Fibroblast of the aortic adventitia (primary cell): Measurements from ENCODE around the gene CACNA1I. TPM values are rescaled to one million over a fixed set of nuclear protein-coding genes. Genes with fewer than 3 reads are reported as not detected.

ENCODE experiments used
- DNase-seq: peaks from one replicate; pipeline ENCODE4 v3.0.0-alpha.2; 2010; ENCODE audit warnings: low read depth
- H3K4me3 ChIP-seq: 2 replicates; pipeline ENCODE4 v1.5.1; 2011; ENCODE audit warnings: low read depth, mild to moderate bottlenecking, control low read depth, low read length, moderate library complexity
- CTCF ChIP-seq: IDR thresholded peaks from 2 replicates; pipeline ENCODE4 v1.5.1; 2011; ENCODE audit warnings: mild to moderate bottlenecking, low read length, control low read depth, inconsistent platforms; ENCODE audit not compliant: insufficient read depth
- total RNA-seq: library from RNA; depleted of rRNA; stranded (reverse); fragments of >200 nt; gene quantifications from 2 replicates; pipeline ENCODE4 v1.2.3, GENCODE V29; 2012; ENCODE audit warnings: low replicate concordance

CACNA1I gene
- total RNA-seq, 1 donor, result under 0.01 TPM

GRCh38 chr22:39610766-39611165 is 40.2 kb downstream of the CACNA1I start:
- no peak for DNase-seq
- no peak overlapping the region for H3K4me3 ChIP-seq
- TF ChIP-seq CTCF, result no peak

DNA sequence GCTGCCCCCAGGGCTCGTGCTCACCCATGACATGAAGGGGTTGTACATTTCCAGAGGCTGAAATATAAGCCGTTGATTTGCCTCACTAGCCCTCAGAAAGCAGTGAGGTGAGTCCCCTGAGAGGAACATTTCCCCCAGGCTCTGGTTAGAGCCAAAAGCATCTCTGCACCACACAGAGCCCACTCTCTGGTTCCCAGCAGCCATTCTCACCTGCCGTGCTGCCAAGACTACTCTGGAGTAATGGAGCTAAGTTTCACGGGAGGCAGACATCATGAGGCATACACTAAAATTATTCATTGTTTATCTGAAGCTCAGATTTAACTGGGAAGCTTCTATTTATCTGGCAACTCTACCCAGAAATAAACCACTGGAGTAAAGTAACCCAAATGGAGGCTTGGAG is 40.8 kb downstream of the CACNA1I start:
- H3K4me3 ChIP-seq, result no peak overlapping the region
- DNase-seq, result no peak
- no peak for TF ChIP-seq CTCF

DNA sequence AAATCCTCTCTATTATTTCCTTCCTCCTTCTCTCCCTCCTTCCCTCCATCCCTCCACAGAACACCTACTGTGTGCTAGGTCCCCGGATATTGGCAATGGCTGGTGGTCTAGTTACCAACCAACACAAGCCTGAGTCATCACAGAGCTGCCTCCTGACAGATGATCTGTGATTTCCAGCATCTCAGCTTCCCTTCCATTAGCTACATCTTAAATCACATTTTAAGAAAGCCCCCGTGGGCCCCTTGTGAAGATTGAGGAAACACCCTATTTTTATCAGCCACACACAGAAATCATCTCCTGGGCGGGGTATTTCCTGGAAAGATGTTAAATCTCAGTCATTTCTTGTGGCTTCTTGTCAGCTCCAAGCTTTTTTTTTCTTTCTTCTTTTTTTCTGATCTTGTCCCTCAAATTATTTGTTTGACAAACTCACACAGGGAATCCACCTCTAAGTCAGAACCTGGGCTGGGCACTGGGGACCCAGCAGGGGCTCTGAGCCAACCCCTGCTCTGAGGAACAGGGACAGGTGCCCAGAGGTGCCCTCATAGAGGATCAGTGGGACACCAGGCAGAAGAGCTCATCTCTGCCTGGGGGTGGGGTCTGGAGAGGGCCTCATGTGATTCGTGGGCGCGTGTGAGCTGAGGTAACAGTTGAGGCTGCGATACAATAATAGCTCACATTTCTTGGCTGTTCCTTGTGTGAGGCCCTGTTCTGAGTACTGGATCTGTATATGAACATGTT is 42.4 kb downstream of the CACNA1I start:
- no peak overlapping the region for H3K4me3 ChIP-seq
- no peak for DNase-seq
- TF ChIP-seq CTCF, result no peak

DNA sequence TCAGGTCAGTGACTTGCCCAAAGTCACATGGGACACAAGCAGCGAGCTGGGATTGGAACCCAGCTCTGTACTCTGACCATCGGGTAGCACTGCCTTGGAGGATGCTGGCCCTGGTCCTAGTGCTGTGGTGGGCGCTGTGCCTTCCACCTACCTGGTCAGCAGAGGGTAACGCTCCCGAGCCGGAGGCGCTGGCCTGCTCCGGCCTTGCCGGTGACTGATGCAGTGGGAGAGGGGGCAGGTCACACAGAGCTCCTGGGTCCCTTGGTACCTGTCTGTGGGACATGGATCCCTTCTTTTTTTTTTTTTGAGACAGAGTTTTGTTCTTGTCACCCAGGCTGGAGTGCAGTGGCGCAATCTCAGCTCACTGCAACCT is 43.0 kb downstream of the CACNA1I start:
- no peak for TF ChIP-seq CTCF
- no peak overlapping the region for H3K4me3 ChIP-seq
- no peak for DNase-seq

DNA sequence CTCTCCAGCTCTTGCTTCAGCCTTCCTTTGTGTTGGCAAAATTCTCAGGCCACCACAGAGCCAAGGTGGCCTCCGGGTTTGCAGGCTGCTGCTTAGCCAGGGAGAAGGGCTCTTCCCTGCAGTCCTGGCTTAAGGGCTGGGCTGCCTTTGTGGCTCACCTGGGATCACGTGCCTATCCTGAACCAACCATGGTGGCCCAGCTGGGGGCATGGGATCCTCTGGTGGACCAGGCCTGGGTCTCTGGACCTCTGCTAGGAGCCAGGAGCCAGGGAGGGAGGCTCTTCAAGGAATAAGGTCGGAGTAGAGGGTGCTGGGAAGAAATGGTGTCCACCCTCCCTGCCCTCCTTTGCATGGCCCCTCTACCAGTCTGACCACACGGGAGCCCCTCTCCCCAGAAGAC is 43.9 kb downstream of the CACNA1I start:
- TF ChIP-seq CTCF, result no peak
- no peak for DNase-seq
- H3K4me3 ChIP-seq, result no peak overlapping the region

DNA sequence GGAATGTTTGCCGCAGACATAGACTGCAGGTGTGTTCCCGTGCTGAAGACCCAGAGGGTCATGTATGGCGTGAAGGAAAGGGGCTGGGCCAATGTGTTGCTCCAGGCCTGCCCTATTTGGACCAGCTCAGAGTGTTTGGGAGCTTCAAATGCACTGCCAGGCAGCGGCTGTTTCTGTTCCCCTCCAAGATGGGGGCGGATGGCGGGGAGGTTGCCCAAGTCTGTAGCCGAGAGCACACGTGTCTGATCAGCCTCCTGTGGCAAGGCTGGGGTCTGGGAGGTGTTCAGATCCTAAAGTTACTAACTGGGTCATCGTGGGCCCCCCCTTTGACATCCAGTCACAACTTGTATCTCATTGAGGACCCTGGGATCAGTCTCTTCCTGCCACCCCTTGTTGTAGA is 45.5 kb downstream of the CACNA1I start:
- DNase-seq, result no peak
- TF ChIP-seq CTCF, result no peak
- H3K4me3 ChIP-seq, result no peak overlapping the region

GRCh38 chr22:39616781-39617180 is 46.2 kb downstream of the CACNA1I start:
- H3K4me3 ChIP-seq, result no peak overlapping the region
- no peak for TF ChIP-seq CTCF
- DNase-seq, result no peak
